Measurements from ENCODE around the gene ENOPH1. TPM values are rescaled to one million over a fixed set of nuclear protein-coding genes. Genes with fewer than 3 reads are reported as not detected.

The ENOPH1 gene
- total and polyA plus RNA-seq, 2 of the 13 experiments (the other 11 are each of a cell fraction or from before 2014, with no cell fraction given): 15.5 to 64.3 TPM

- TF ChIP-seq ZNF317 (CRISPR knock-in tag; IDR thresholded peaks at IDR 0.05) (no peak), ZNF367 (CRISPR knock-in tag; IDR thresholded peaks at IDR 0.05; ENCODE audit: borderline replicate concordance) (no peak), GMEB1 (CRISPR knock-in tag; IDR thresholded peaks at IDR 0.05; ENCODE audit: borderline replicate concordance) (no peak), ARNTL (CRISPR knock-in tag; IDR thresholded peaks at IDR 0.05) (no peak), GLI4 (CRISPR knock-in tag; IDR thresholded peaks at IDR 0.05; ENCODE audit: borderline replicate concordance) (no peak)
Measured at GRCh38 chr4:82491251-82491960, 61.0 kb downstream of the ENOPH1 start (continued).

DNA sequence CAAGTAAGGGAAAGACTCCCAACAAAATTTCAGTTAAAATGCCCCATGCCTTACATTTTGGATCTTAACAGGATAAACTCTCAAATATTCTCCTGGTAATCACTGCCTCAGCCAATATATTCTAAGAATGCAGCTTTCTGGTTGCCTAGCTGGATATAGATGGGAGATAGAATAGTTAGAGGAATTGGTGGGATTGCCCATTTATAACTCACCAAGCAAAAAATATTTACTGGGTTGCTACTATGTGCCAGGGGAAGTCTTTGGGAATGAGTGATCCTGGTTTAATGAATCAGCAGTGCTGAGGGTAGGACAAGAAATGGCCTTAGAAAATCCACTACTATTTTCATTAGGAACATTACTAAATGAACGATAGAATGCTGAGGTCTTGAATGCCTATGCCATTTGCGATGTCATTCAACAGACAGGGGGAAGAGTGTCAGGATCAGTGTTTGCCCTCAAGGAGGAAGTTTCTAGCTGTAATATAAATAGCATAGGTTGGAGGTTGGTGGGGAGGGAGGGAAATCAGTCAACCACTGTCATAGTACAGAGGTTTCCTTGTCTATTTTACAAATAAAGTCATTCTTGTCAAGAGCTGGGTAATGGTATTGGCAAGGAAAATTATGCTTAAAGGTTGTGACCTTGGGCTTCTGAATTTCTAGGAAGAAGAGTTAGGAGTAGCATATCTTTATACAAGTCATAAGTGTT, 63.5 kb downstream of the ENOPH1 start:
- DNase-seq (ENCODE audit: low spot score) (no peak), ATAC-seq (no peak), FAIRE-seq (no peak)
- Histone ChIP-seq H3K4me3 (replicated peaks in 1 of 3; ENCODE audit: insufficient read depth in 1 of 3, low read depth in 2 of 3, low read length in 3 of 3) (no peak overlapping the region), H3K4me2 (ENCODE audit: low read depth, low read length) (no peak overlapping the region), H3K9me3 (ENCODE audit: low read length) (no peaks in the 10 kb centered on the region), H3K27me3 (ENCODE audit: control insufficient read depth in 1 of 2, insufficient read depth in 2 of 2, low read length in 2 of 2) (no peaks in the 10 kb centered on the region), H3K36me3 (replicated peaks in 1 of 2; ENCODE audit: control insufficient read depth in 1 of 2, insufficient read depth in 2 of 2, low read length in 2 of 2) (no peaks in the 10 kb centered on the region), H3K27ac (ENCODE audit: extremely low read length, insufficient read depth, low read length) (no peak overlapping the region), H3K9ac (ENCODE audit: insufficient read depth, low read depth, low read length) (no peak overlapping the region), H3K4me1 (ENCODE audit: insufficient read depth, low read length) (peaks cover 9% of the 10 kb centered on the region), H4K20me1 (ENCODE audit: insufficient read depth, low read length) (no peaks in the 10 kb centered on the region), H2AFZ (ENCODE audit: low read length) (no peak overlapping the region), H3K79me2 (ENCODE audit: insufficient read depth, low read length) (no peaks in the 10 kb centered on the region)
- ChIA-PET POLR2A (no interaction called here), CTCF (ENCODE audit: low intra/inter-chr PET ratio, low total read pairs) (no interaction called here)
- intact Hi-C loops (cut with micrococcal nuclease; ENCODE audit: unreplicated experiment): no loop called here
- in situ Hi-C loops (cut with HindIII; ENCODE audit: extremely low pct_ligation_motif_present, low pct_unique_long_range_greater_than_20kb): no loop called here
- BruUV-seq (replicated peaks): no TSS peak
- TF ChIP-seq MTA1 (CRISPR knock-in tag; IDR thresholded peaks at IDR 0.05; ENCODE audit: borderline replicate concordance) (no peak), CENPX (CRISPR knock-in tag; IDR thresholded peaks at IDR 0.05) (no peak), ZNF891 (CRISPR knock-in tag; IDR thresholded peaks at IDR 0.05) (no peak), ZNF598 (CRISPR knock-in tag; IDR thresholded peaks at IDR 0.05; ENCODE audit: borderline replicate concordance) (no peak), PRMT3 (CRISPR knock-in tag; IDR thresholded peaks at IDR 0.05; ENCODE audit: borderline replicate concordance, low read depth) (no peak), ZSCAN20 (CRISPR knock-in tag; IDR thresholded peaks at IDR 0.05; ENCODE audit: borderline replicate concordance) (no peak)
- TF ChIP-seq, protein P1, sequence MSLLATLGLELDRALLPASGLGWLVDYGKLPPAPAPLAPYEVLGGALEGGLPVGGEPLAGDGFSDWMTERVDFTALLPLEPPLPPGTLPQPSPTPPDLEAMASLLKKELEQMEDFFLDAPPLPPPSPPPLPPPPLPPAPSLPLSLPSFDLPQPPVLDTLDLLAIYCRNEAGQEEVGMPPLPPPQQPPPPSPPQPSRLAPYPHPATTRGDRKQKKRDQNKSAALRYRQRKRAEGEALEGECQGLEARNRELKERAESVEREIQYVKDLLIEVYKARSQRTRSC (CRISPR knock-in tag; IDR thresholded peaks at IDR 0.05; ENCODE audit: low read depth): no peak
- TF ChIP-seq, protein P2, sequence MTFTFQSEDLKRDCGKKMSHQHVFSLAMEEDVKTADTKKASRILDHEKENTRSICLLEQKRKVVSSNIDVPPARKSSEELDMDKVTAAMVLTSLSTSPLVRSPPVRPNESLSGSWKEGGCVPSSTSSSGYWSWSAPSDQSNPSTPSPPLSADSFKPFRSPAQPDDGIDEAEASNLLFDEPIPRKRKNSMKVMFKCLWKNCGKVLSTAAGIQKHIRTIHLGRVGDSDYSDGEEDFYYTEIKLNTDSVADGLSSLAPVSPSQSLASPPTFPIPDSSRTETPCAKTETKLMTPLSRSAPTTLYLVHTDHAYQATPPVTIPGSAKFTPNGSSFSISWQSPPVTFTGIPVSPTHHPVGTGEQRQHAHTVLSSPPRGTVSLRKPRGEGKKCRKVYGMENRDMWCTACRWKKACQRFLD (CRISPR knock-in tag; IDR thresholded peaks at IDR 0.05; ENCODE audit: borderline replicate concordance): no peak
- 93% methylated on average over 2 of the region's 2 CpGs for WGBS (ENCODE audit: low lambda C conversion rate)
